SW 1271 (cell line): ENCODE data around the gene HNRNPA1.
"Not testable (repeated sequence)": the region's sequence is repeated elsewhere in the genome, so short reads cannot be mapped to it uniquely, and the experiment has no call there.

Experiments
- DNase-seq, 2 experiments: peaks; one replicate each; lab custom pipeline; 2025; lab: John Stamatoyannopoulos, UW

The HNRNPA1 gene

DNA sequence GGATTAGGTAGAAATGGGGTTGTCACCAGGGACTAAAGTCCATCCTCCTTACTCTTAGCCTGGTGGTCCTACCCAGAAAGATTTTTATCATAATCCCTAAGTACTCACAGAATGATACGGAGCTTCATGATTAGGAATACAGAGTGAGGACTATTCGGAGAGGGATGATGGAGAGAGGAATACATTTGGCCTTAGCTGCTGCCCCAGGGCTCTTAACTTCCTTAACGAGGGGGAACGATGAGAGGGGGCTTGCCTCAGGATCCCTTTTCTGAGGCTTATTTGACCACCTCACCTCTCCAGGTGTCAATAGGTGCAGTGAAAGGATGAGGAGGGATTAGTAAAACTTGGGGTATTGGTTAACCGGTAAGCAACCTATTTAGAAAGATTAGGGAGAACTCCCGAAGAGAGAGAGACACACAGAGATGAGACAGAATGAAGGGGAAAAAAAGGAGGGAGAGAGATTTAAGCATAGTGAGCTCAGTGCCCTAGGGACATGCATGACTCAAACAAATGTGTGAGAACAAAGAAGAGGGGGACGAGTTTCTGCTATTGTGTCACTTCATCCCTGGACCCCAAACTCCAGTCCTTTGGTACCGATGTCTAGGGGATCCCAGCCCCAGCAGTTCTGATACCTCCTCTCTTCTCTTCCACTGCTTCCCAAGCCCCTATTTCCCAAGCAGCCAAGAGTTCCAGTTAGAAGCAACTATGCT, 19.1 kb downstream of the HNRNPA1 start:
- DNase-seq: no peak

DNA sequence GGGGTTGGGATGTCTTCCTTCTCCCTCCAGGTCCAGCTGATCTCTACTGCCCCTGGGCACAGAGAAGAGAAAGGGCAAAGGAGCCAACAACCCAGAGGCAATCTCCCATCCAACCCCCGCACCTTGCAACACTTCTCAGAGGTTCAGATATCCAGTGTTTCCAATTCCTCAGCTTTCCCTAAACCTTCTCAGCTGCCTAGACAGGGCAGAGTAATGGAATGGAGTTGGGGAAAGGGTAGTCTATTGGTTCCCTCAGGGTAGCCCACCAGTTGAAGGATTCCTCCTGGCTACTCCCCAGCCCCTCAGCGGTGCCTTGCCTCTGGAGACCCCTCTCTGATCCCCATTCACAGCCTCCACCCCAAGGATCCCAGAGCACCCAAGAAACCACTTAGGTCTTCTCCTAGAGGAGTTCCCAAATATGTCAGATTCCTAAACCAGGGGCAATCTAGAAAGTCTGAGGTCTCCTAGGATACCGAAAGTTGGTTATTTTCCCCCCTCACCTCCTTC, 19.8 kb downstream of the HNRNPA1 start:
- DNase-seq: no peak

DNA sequence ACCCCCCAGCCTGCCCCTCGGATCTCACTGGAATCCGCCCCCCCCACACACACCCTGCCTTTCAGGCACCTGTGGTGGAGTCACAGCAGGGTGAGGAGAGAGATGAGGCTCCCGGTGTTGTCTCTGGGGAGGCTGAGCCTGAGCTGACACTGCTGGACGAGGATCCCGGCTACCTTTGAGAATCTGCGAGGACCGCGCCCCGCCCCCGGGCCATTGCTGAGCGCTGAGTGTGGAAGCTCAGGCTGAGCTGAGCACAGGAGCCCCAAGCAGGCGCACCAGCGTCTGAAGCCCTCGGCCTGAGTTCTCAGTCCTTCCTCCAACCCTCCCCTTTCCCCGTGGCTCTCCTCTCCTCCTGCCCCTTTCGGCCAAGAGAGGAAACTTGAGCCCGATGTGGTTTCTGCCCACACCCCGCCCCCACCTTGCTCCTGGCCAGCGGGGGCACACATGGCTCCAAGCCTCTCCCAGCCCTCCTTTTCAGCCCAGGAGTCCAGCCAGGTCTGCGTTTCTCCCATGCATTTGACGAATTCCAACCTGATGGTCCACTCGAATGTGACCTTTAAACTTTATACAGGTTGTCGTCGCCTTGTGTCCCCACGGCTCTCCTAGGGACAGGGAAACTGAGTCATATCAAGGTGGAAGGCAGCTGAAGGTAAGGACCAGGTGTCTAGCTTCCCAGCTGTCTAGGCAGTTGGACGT, 20.4 kb downstream of the HNRNPA1 start, which contains the start of gene NFE2:
NFE2 (minus strand) TSS at position 284 of the 696 bp plus-strand sequence. CDS start 5,767 bp downstream, outside the sequence.
- no peak for DNase-seq

GRCh38 chr12:54301428-54302048, 21.0 kb downstream of the HNRNPA1 start:
- no peak for DNase-seq

GRCh38 chr12:54303640-54304039, 23.1 kb downstream of the HNRNPA1 start:
- DNase-seq: no peak

- DNase-seq: no peak
Observed at GRCh38 chr12:54304187-54304810, 23.8 kb downstream of the HNRNPA1 start.

GRCh38 chr12:54306925-54307741, 26.6 kb downstream of the HNRNPA1 start:
- no peak for DNase-seq

GRCh38 chr12:54311051-54311450, 30.5 kb downstream of the HNRNPA1 start:
- DNase-seq: no peak

DNA sequence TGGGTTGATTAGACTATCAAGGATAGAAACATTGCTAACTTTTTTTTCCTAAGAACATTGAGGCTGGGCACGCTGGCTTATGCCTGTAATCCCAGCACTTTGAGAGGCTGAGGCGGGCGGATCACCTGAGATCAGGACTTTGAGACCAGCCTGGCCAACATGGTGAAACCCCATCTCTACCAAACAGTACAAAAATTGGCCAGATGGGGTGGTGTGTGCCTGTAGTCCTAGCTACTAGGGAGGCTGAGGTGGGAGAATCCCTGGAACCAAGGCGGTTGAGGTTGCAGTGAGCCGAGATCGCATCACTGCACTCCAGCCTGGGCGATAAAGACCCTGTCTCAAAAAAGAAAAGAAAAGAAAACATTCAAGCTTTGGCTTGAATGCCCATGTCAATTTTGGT, 31.8 kb downstream of the HNRNPA1 start:
- DNase-seq: not testable (repeated sequence)

- no peak for DNase-seq
Observed at GRCh38 chr12:54321363-54321762, 40.8 kb downstream of the HNRNPA1 start.

- peak; percentile 99 to 100 for DNase-seq
Observed at GRCh38 chr12:54324617-54325441, 44.3 kb downstream of the HNRNPA1 start, which contains the start of gene COPZ1. TSS of gene COPZ1 (plus strand) at chr12:54325131. CDS start at chr12:54325164, 33 bp downstream.

DNA sequence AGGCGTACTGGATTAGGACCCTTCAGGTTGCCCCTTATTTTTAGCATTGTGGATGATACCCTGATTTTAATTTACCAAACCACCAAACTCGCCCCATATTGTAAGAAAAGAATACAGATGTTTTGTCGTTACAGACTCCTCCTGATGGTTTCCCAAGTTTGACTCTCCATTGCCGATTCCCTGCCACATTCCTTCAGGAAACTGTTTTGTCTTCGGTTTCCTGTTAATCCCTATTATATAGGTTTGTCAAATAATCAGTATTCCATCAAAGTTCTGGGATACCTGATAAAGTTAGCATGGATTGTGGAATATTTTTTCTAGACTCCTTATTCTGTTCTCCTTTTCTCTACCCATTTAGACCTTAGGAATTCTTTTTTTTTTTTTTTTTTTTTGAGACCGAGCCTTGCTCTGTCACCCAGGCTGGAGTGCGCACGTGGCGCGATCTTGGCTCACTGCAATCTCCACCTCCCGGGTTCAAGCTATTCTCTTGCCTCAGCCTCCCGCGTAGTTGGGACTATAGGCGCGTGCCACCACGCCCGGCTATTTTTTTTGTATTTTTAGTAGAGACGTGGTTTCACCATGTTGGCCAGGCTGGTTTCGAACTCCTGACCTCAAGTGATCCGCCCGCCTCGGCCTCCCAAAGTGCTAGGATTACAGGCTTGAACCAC, 45.0 kb downstream of the HNRNPA1 start:
- DNase-seq: not testable (repeated sequence)

DNA sequence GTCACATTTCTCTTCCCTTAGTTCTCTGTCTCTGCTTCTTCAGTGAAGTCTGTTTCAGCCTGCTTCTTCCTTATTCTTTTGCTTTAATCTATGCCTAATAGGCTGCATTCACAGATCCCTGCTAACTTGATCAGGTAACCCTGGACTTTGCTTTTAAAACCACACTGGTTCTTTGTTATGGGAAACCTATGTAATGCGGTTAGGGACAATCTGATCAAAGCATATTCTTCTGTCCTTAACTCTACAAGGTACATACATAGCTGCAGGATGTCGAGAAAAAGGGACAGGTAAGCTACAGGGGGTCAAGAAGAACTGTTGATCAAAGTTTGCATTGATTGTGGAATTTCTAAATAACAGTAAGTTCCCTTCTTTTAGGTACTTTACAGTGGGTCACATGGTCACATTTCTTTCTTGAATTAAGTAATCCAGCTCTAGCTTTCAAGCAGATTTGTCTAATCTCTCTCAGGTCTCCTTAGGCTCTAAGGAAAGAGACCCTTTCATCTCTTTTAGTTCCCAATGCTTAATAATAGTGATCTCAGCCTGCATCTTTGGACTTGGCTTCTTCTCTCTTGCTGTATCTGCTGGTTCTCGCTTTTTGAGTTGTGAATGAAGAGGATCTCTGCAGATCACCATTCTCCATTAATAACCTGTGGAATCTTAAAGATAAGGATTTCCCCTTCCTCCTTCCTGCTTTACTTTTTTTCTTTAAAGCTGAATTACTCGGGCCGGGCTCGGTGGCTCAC, 48.2 kb downstream of the HNRNPA1 start:
- no peak for DNase-seq

DNA sequence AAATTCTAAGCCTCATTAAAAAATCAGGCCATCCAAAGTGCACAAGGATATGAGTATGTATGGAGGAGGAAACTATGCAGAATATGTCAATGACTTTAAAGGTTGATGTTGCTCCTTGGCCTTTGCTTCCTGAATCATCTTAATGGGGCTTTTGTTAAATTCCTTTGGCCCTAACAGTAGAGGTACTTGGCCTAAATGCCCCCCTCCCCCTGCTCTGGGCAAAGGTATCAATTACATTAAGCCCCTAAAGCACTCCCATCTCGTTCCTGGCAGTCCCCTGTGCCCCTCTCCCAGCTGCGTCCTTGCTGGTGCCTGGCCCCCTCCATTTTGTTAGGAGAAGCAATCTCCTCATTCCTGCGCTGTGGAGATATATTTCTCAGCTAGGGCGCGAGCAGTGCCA, 49.2 kb downstream of the HNRNPA1 start:
- DNase-seq: peak in 1 of 2 experiments; percentile 23

- DNase-seq: no peak
Observed at GRCh38 chr12:54330442-54330841, 49.9 kb downstream of the HNRNPA1 start.

DNA sequence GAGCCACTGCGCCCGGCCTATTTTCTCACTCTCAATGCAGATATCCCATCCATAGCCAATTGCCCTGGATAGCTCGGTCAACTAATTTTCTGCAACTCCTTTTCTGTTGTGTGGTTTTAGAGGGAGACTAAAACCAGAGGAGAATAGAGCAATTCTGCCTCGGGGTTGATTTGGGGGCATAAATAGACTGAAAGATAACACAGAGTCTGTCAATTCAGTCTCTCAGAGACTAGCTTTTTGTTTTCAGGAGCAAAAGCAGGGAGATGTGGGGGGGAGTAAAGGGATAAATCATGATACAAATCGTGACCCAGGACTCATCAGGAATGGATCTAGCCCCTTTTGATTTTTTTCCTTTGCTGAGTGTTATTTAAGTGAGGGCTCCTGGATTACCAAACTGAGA, 50.9 kb downstream of the HNRNPA1 start:
- DNase-seq: no peak

DNA sequence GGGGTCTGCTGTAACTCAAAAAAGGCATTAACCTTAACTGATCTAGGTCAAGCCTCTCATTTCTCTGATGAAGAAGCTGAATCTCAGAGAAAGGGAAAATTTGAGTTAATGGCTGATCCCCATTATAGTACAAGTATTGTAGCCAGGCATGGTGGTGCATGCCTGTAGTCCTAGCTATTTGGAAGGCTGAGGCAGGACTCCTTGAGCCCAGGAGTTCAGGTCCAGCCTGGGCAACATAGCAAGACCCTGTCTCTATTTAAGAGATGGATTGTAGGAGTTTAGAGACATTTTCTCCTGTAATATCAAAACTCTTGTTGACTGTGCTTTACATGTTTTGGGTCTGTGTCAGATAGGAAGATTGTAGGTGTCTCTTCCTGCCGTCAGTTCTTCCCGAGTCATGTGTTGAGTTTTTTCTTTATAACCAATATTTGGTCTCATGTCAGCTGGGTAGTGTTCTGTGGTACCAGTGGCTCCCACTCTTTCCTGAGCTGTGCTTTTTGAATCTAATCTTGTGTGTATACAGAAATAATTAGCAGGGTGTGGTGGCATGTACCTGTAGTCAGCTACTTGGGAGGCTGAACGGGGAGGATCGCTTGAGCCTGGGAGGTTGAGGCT, 53.0 kb downstream of the HNRNPA1 start:
- no peak for DNase-seq
